HTR-8/SVneo (cell line): ENCODE data around the gene MSH2.
"Not testable (repeated sequence)": the region's sequence is repeated elsewhere in the genome, so short reads cannot be mapped to it uniquely, and the experiment has no call there.

ENCODE experiments used
- DNase-seq: peaks from one replicate; pipeline ENCODE4 v3.0.0; 2011; ENCODE audit warnings: low spot score, mixed read lengths; ENCODE audit not compliant: insufficient read length
- FAIRE-seq: peaks from 2 replicates; lab custom pipeline; 2011; peaks lifted over from hg19 to GRCh38; lab: Jason Lieb, UNC

MSH2 gene

GRCh38 chr2:47471429-47472116, 68.6 kb downstream of the MSH2 start:
- no peak for FAIRE-seq
- no peak for DNase-seq

GRCh38 chr2:47479863-47480262, 76.9 kb downstream of the MSH2 start:
- DNase-seq = no peak
- FAIRE-seq = no peak

GRCh38 chr2:47483191-47483590, 80.2 kb downstream of the MSH2 start:
- DNase-seq (no peak), FAIRE-seq (no peak)

GRCh38 chr2:47484396-47484795, 81.4 kb downstream of the MSH2 start:
- no peak for FAIRE-seq

GRCh38 chr2:47485177-47485576, 82.2 kb downstream of the MSH2 start:
- no peak for DNase-seq
- FAIRE-seq = no peak

More at GRCh38 chr2:47484396-47484795, 81.4 kb downstream of the MSH2 start:
- DNase-seq = no peak

- FAIRE-seq (no peak), DNase-seq (no peak)
Measured at GRCh38 chr2:47485751-47486300, 82.9 kb downstream of the MSH2 start.

- FAIRE-seq (no peak), DNase-seq (no peak)
Measured at GRCh38 chr2:47486841-47487497, 84.0 kb downstream of the MSH2 start.

- no peak for DNase-seq
- no peak for FAIRE-seq
Measured at GRCh38 chr2:47487498-47487875, 84.5 kb downstream of the MSH2 start.

- peak; percentile 67 for DNase-seq
- peak; percentile 46 for FAIRE-seq
Measured at GRCh38 chr2:47488870-47489584, 86.1 kb downstream of the MSH2 start.

- FAIRE-seq = no peak
- no peak for DNase-seq
Measured at GRCh38 chr2:47490406-47490805, 87.5 kb downstream of the MSH2 start.

- DNase-seq (no peak), FAIRE-seq (no peak)
Measured at GRCh38 chr2:47493317-47494035, 90.5 kb downstream of the MSH2 start.

- no peak for FAIRE-seq
- no peak for DNase-seq
Measured at GRCh38 chr2:47494267-47495130, 91.5 kb downstream of the MSH2 start.

- DNase-seq (no peak), FAIRE-seq (no peak)
Measured at GRCh38 chr2:47497843-47498460, 95.0 kb downstream of the MSH2 start.

GRCh38 chr2:47499093-47499492, 96.1 kb downstream of the MSH2 start:
- FAIRE-seq (no peak), DNase-seq (no peak)

- DNase-seq = no peak
- no peak for FAIRE-seq
Measured at GRCh38 chr2:47499621-47500309, 96.8 kb downstream of the MSH2 start.

- DNase-seq (no peak), FAIRE-seq (peak; percentile 28)
Measured at GRCh38 chr2:47501374-47502200, 98.6 kb downstream of the MSH2 start.

GRCh38 chr2:47502498-47502897, 99.5 kb downstream of the MSH2 start:
- FAIRE-seq, DNase-seq: not testable (repeated sequence)
